HEK293T (cell line): ENCODE results near the gene MTARC2.
A peak's percentile ranks its signal among the peaks of the same experiment; 100 is the strongest.

Experiments
- ARNT ChIP-seq: fragments of 450-650 bp; IDR thresholded peaks from 2 replicates; pipeline ENCODE4 v1.6.1; 2017; ENCODE audit warnings: mild to moderate bottlenecking
- BHLHE40 ChIP-seq: fragments of 450-650 bp; IDR thresholded peaks from 2 replicates; pipeline ENCODE4 v1.6.1; 2016; ENCODE audit warnings: mild to moderate bottlenecking, moderate library complexity, borderline replicate concordance
- CTBP1 ChIP-seq: fragments of 450-650 bp; IDR thresholded peaks from 2 replicates; pipeline ENCODE4 v1.6.1; 2016; ENCODE audit warnings: borderline replicate concordance
- ELF4 ChIP-seq: fragments of 450-650 bp; IDR thresholded peaks from 2 replicates; pipeline ENCODE4 v1.6.1; 2017; ENCODE audit warnings: antibody characterized with exemption
- FOXA1 ChIP-seq: fragments of 450-650 bp; IDR thresholded peaks from 2 replicates; pipeline ENCODE4 v1.6.1; 2016; ENCODE audit warnings: mild to moderate bottlenecking
- FOXM1 ChIP-seq: fragments of 450-650 bp; IDR thresholded peaks from 2 replicates; pipeline ENCODE4 v1.6.1; 2017; ENCODE audit warnings: mild to moderate bottlenecking, borderline replicate concordance
- L3MBTL2 ChIP-seq: fragments of 450-650 bp; conservative IDR thresholded peaks from 2 replicates; pipeline ENCODE4 v1.6.1; 2016; ENCODE audit warnings: mild to moderate bottlenecking
- NFRKB ChIP-seq: fragments of 450-650 bp; IDR thresholded peaks from 2 replicates; pipeline ENCODE4 v1.6.1; 2016; ENCODE audit warnings: mild to moderate bottlenecking, moderate library complexity
- PKNOX1 ChIP-seq: fragments of 450-650 bp; IDR thresholded peaks from 2 replicates; pipeline ENCODE4 v1.6.1; 2016
- SP1 ChIP-seq: fragments of 450-650 bp; IDR thresholded peaks from 2 replicates; pipeline ENCODE4 v1.6.1; 2017
- SUZ12 ChIP-seq: fragments of 450-650 bp; IDR thresholded peaks from 2 replicates; pipeline ENCODE4 v1.6.1; 2016; ENCODE audit warnings: mild to moderate bottlenecking
- TARDBP ChIP-seq: fragments of 450-650 bp; IDR thresholded peaks from 2 replicates; pipeline ENCODE4 v1.6.1; 2016
- ZNF384 ChIP-seq: fragments of 450-650 bp; IDR thresholded peaks from 2 replicates; pipeline ENCODE4 v1.6.1; 2016

GRCh38 chr1:220786337-220787068 lies 38.4 kb downstream of the MTARC2 start, which contains the start of gene MTARC1:
- TF ChIP-seq SUZ12 (no peak), SP1 (no peak), CTBP1 (peak; percentile 28; the same call in 1 of the 2 replicates), TARDBP (no peak), ZNF384 (no peak), ELF4 (no peak), FOXA1 (no peak), PKNOX1 (no peak), ARNT (0 out of 2 replicates have a peak, but pooled peaks have one; percentile 39), BHLHE40 (no peak), NFRKB (no peak), L3MBTL2 (no peak), FOXM1 (0 out of 2 replicates have a peak, but pooled peaks have one; percentile 29)
